Measurements from ENCODE around the gene L3MBTL3. TPM values are rescaled to one million over a fixed set of nuclear protein-coding genes. Genes with fewer than 3 reads are reported as not detected.

The L3MBTL3 gene
- polyA plus RNA-seq, 1 donor from 2014 or later = 47.6 TPM

- Histone ChIP-seq H3K4me2 (ENCODE audit: low read length) (no peak overlapping the region), H2AFZ (ENCODE audit: low read depth, low read length) (no peak overlapping the region)
Observed at GRCh38 chr6:130012728-130013127, 5.7 kb upstream of the L3MBTL3 start.

GRCh38 chr6:130018744-130019325 lies 454 bp downstream of the L3MBTL3 start:
- Histone ChIP-seq H3K27ac (ENCODE audit: low read length) (peak overlapping the region; percentile 53), H3K27me3 (ENCODE audit: insufficient read depth, low read depth, low read length) (no peaks in the 10 kb centered on the region), H3K79me2 (replicated peaks; ENCODE audit: insufficient read depth, low read length) (peaks cover 4% of the 10 kb centered on the region), H3K4me3 (ENCODE audit: low read length) (peak overlapping the region; percentile 85), H3K4me2 (ENCODE audit: low read length) (peak overlapping the region; percentile 74), H3K9me3 (ENCODE audit: low read length) (no peaks in the 10 kb centered on the region), H3K36me3 (ENCODE audit: insufficient read depth, low read length) (no peaks in the 10 kb centered on the region), H3K9me2 (ENCODE audit: insufficient read depth, low read length) (no peaks in the 10 kb centered on the region), H3K9ac (ENCODE audit: low read length) (peak overlapping the region; percentile 57), H2AFZ (ENCODE audit: low read depth, low read length) (peak overlapping the region; percentile 30), H4K20me1 (ENCODE audit: insufficient read depth) (no peaks in the 10 kb centered on the region), H3F3A (ENCODE audit: insufficient read depth, low read length, poor library complexity, severe bottlenecking) (no peaks in the 10 kb centered on the region)
- TF ChIP-seq EP300 (conservative IDR thresholded peaks at IDR 0.05; ENCODE audit: poor library complexity, severe bottlenecking) (no peak), MXI1 (conservative IDR thresholded peaks at IDR 0.05; ENCODE audit: poor library complexity, severe bottlenecking) (no peak), POLR2AphosphoS5 (IDR thresholded peaks at IDR 0.05) (no peak), TAF1 (IDR thresholded peaks at IDR 0.05; ENCODE audit: low read depth) (no peak), SMC3 (conservative IDR thresholded peaks at IDR 0.05; ENCODE audit: poor library complexity) (no peak)

More at GRCh38 chr6:130012728-130013127, 5.7 kb upstream of the L3MBTL3 start:
- no peaks in the 10 kb centered on the region for H4K20me1 ChIP-seq (ENCODE audit: insufficient read depth)
- no peaks in the 10 kb centered on the region for H3F3A ChIP-seq (ENCODE audit: insufficient read depth, low read length, poor library complexity, severe bottlenecking)
- no peak overlapping the region for H3K9ac ChIP-seq (ENCODE audit: low read length)
- H3K9me3 ChIP-seq (ENCODE audit: low read length) = no peaks in the 10 kb centered on the region
- H3K27me3 ChIP-seq (ENCODE audit: insufficient read depth, low read depth, low read length) = no peaks in the 10 kb centered on the region
- no peaks in the 10 kb centered on the region for H3K9me2 ChIP-seq (ENCODE audit: insufficient read depth, low read length)
- no peaks in the 10 kb centered on the region for H3K36me3 ChIP-seq (ENCODE audit: insufficient read depth, low read length)
- H3K4me3 ChIP-seq (ENCODE audit: low read length) = no peak overlapping the region
- TF ChIP-seq TAF1 (IDR thresholded peaks at IDR 0.05; ENCODE audit: low read depth) = no peak
- no peak for TF ChIP-seq EP300 (conservative IDR thresholded peaks at IDR 0.05; ENCODE audit: poor library complexity, severe bottlenecking)
- no peak for TF ChIP-seq POLR2AphosphoS5 (IDR thresholded peaks at IDR 0.05)
- no peak for TF ChIP-seq REST (IDR thresholded peaks at IDR 0.05; ENCODE audit: borderline replicate concordance)
- no peak for TF ChIP-seq MXI1 (conservative IDR thresholded peaks at IDR 0.05; ENCODE audit: poor library complexity, severe bottlenecking)
- no peak for TF ChIP-seq SMC3 (conservative IDR thresholded peaks at IDR 0.05; ENCODE audit: poor library complexity)
- TF ChIP-seq EZH2 (IDR thresholded peaks at IDR 0.05; ENCODE audit: borderline replicate concordance, insufficient read depth, low read length, poor library complexity, severe bottlenecking) = no peak
- TF ChIP-seq CTCF (IDR thresholded peaks at IDR 0.05; ENCODE audit: poor library complexity, severe bottlenecking) = no peak
- no peak for TF ChIP-seq RAD21 (conservative IDR thresholded peaks at IDR 0.05)
- no peak overlapping the region for H3K27ac ChIP-seq (ENCODE audit: low read length)
- H3K79me2 ChIP-seq (replicated peaks; ENCODE audit: insufficient read depth, low read length) = no peaks in the 10 kb centered on the region

All from neural cell (in vitro differentiated cells).